ENCODE data around the gene RAP1A.

- no peak for TF ChIP-seq CTCF (IDR thresholded peaks at IDR 0.05; ENCODE audit: extremely low read depth in 1 of 2, insufficient read depth in 1 of 2, low read depth in 1 of 2, low read length in 2 of 2)
- TF ChIP-seq POLR2A (IDR thresholded peaks at IDR 0.05; ENCODE audit: low read depth, low read length), result no peak
Observed at GRCh38 chr1:111679541-111679940, 60.0 kb downstream of the RAP1A start.
